GM18870 (cell line): ENCODE data around the gene ITPKC.
"Not testable (repeated sequence)": the region's sequence is repeated elsewhere in the genome, so short reads cannot be mapped to it uniquely, and the experiment has no call there.

Source experiments
- ATAC-seq: cut with Tn5 transposase; IDR thresholded peaks from one replicate; pipeline ENCODE4 v1.9.1; 2021; ENCODE audit warnings: moderate library complexity; ENCODE audit not compliant: unreplicated experiment

ITPKC gene

DNA sequence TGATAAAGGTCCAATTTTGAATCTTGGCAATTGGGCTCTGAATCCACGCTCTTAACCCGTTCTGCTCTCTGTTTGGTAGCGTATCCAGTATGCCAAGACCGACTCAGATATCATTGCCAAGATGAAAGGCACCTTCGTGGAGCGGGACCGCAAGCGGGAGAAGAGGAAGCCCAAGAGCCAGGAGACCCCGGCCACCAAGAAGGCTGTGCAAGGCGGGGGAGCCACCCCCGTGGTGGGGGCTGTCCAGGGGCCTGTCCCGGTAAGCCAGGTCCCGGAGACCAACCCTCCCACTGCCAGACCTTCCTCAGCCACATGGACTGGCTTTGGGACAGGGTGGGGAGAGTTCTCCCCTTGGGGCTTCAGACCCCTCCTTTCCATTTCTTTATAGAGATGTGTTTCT lies 42.4 kb downstream of the ITPKC start:
- ATAC-seq = no peak

DNA sequence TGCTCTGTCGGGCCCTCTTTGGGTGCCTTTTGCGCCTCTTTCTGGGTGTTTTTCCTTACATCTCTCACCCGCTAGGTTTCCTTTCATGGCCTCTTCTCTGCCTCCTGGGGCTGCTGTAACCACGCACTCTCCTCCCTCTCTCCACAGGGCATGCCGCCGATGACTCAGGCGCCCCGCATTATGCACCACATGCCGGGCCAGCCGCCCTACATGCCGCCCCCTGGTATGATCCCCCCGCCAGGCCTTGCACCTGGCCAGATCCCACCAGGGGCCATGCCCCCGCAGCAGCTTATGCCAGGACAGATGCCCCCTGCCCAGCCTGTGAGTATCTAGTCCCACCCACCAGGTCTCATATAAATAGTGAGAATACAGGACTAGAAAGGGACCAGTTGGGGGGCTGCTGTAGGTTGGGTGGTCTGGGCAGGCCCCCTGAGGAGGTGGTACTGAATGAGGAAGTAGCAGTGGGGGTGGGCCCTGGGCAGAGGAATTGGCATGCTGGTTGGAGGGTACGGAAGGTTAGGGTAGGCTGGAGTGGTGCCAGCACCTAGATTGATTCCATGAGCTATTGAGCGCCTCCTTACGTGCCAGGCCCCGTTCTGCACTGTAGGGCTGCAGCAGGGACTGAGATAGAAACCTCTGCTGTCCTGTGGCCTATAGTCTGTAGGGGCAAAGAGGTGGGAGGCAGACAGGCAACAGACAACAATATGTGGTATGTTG lies 46.0 kb downstream of the ITPKC start:
- no peak for ATAC-seq

DNA sequence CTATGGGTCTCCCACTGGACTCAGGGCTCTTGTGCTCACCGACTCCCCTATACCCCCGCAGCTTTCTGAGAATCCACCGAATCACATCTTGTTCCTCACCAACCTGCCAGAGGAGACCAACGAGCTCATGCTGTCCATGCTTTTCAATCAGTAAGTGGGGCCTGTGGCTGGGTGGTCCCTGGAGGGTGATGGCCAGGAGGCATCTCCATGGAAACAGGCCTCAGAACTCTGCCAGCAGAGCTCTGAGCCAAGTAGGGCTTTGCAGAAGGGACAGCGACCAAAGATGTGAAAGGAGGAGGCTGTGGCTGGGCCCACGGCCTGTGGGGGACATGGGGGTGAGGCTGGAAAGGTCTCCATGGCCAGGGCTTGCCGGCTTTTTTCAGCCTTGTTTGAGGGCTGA lies 46.6 kb downstream of the ITPKC start:
- ATAC-seq = no peak

DNA sequence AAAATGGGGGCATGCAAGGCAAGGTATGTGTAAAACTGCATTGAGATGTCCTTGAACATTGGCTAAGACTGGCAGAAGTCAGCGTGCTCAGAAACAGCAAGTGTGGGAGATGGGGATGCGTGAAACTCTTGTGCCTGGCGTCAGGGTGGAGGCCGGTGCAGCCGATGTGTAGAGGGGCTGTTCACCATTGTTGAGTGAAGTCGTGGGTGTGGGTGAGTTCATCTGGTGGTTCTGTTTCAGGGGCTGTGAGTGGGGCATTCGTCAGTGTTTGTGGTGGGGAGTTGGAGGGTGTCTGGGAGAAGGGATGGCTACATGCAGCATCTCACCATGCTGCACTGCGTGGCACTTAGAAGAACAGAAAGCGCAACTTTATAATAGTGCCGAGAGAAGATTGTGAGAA lies 47.1 kb downstream of the ITPKC start:
- no peak for ATAC-seq

DNA sequence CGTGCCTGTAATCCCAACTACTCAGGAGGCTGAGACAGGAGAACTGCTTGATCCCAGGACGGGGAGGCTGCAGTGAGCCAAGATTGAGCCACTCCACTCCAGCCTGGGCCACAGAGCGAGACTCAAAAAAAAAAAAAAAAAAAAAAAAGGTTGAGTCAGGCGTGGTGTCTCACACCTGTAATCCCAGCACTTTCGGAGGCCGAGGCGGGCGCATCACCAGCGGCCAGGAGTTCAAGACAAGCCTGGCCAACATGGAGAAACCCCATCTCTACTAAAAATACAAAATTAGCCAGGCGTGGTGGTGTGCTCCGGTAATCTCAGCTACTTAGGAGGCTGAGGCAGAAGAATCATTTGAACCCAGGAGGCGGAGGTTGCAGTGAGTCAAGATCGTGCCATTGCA lies 49.5 kb downstream of the ITPKC start:
- not testable (repeated sequence) for ATAC-seq

DNA sequence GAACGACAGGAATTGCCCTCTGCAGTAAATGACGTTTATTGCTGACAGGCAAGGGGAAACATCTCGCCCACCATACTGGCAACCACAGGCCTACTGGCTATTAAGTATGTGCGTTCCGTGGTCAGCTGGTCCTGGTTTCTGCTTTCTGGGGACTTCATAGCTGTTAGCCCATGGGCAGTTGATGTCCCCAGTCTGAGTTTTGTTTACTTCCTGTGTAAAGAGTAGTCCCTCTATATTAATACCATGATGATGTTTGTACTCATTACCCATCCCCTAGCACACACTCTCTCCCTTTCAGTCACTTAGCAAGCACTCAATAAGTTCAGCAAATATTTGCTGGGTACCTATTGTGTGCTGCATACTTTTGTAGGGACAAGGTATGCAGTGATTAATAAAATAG lies 52.0 kb downstream of the ITPKC start:
- no peak for ATAC-seq

DNA sequence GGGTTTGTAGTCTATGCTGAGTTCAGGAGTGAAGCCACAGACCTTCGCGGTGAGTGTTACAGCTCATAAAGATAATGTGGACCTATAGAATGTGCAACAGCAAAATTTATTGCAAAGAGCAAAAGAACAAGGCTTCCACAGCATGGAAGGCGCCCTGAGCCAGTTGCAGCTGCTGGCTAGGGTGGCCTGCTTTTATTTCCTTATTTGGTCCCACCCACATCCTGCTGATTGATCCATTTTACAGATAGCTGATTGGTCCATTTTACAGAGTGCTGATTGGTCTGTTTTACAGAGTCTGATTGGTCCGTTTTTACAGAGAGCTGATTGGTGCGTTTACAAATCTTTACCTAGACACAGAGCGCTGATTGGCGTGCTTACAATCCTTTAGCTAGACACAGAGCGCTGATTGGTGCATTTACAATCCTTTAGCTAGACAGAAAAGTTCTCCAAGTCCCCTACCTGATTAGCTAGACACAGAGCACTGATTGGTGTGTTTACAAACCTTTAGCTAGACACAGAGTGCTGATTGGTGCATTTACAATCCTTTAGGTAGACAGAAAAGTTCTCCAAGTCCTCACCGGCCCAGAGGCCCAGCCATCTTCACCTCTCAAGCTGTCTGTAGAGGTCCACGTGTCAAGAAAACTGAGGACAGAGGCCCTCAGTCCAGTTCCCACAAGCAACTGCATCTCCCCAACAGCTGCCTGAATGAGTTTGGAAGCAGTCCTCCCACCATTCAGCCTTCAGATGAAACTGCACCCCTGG lies 54.4 kb downstream of the ITPKC start:
- not testable (repeated sequence) for ATAC-seq

DNA sequence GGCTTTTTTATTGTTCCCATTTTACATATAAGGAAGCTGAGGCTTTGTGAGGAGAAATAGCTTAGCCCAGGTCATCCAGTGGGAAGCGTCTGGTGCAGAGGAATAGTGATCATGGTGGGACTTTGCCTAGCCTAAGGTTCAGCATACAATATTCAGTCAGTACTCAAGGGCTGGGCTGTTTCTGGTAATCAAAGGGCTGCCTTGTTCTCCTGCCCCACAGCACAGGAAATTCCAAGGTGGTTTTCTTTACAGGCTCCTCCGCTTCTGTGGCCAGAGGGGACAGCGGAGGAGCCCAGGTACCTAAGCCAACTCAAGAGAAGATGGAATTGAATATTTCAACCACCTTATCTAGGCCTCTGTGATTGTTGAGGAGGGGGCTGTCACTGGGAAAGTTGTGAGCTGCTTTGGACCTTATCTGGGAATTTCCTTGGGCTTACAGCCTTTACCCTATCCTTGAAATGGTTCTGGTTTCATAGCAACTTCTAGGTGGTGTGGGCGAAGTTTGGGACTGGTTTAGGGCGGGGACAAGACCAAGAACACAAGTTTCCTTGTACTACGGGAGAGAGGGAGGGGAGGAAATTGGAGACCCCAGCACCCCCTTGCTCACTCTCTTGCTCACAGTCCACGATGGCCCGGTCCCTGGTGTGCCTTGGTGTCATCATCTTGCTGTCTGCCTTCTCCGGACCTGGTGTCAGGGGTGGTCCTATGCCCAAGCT lies 58.2 kb downstream of the ITPKC start, which contains the start of gene MIA:
Gene MIA (plus strand): TSS at position 606 of the 716 bp plus-strand sequence. CDS start 22 bp downstream, at position 628.
- no peak for ATAC-seq

DNA sequence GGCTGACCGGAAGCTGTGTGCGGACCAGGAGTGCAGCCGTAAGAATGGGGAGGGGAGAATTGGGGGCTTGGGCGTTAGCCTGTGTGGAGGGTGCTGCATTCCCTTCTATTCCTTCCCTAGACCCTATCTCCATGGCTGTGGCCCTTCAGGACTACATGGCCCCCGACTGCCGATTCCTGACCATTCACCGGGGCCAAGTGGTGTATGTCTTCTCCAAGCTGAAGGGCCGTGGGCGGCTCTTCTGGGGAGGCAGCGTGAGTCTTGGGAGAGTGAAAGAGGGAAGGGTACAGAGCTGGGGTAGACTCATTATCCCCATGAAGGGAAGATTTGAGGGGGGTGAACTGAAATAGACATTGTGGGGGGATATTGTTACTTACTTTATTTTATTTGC lies 58.7 kb downstream of the ITPKC start:
- ATAC-seq = no peak

DNA sequence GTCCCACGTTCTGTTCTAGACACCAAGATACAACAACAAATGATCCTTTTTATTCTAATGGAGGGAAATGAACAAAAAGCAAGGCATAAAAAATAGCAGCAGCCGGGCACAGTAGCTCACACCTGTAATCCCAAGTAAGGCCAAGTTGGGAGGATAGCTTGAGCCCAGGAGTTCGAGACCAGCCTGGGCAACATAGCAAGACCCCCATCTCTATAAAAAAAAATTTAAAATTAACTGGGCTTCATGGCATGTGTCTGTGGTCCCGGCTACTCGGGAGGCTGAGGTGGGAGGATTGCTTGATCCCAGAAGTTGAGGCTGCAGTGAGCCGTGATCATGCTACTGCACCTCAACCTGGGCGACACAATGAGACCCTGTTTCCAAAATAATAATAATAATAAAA lies 59.5 kb downstream of the ITPKC start:
- ATAC-seq = no peak

DNA sequence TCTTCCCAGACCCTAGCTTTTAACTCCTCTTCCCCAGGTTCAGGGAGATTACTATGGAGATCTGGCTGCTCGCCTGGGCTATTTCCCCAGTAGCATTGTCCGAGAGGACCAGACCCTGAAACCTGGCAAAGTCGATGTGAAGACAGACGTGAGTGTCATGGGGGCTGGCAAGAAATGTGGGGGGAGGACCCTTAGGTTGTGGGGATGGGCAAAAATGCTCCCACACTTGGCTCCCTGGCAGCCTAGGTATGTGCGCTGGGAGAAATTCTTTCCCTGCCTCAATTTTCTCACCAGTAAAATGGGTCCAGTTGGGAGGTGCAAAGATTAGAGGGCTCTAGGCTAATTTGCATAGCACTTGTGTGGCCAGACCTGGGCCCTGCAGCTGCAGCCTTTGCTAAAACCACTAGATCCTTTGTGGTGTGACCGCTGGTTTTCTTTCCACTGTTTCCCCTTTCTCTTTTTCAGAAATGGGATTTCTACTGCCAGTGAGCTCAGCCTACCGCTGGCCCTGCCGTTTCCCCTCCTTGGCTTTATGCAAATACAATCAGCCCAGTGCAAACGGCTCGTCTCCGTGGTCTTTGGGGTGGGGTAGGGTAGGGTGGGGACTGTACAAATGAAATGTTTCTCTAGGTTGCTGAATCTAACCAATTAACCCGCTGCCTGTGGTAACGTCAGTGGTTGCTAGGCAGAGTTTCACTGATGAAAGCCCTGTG lies 60.2 kb downstream of the ITPKC start:
- ATAC-seq = peak; percentile 56

DNA sequence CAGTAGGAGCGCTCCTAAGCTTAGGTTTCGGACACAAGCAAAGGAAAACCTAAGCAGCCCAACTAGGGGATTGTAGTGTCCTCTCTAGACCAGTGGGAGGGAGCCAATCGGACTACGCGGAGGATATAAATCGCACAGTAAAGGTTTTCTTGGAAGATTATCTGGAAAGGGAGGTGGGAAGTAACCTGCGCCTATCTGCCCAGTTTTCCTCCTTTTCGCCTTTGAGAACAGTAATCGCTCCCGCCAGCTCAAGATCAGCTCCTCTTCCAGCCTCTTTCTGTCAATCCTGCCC lies 60.7 kb downstream of the ITPKC start:
- ATAC-seq = no peak

DNA sequence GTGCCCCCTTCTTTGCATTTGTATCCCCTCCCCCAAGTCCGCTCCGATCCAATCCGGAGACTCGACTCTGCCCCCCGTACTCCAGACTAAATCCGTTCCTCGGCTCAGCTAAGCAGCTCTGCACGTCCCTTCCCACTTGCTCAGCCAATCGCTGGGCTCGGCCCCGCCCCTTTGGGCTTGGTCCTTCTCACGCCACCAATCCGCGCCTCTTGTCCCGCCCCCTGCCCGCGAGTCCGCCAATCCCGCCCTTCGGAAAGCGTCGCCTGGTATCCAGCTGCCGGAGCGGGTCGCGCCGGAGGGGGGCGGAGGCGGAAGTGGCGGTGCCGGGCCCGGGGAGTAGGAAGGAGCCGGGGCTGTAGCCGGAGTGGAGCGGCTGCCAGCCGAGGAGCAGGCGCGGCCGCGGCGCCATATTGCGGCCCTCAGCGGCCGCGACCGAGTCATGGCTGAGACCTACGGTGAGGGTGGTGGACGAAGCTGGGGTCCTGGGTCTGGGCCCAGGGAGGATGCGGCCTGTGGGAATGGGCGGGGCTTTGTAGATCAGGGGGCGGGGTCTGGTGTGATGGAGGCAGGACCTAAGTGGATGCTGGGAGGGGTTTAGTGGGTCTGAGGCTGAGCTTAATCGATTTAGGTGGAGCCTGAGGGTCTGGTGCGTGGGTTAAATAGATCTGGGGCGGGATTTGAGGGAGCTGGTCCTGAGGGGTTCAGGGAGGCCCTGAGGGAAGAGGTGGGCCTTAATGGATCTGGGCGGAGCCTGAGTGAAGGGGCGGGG lies 61.2 kb downstream of the ITPKC start, which contains the start of gene RAB4B:
Gene RAB4B (plus strand): TSS at position 311 of the 769 bp plus-strand sequence. CDS start 129 bp downstream, at position 440.
- peak; percentile 41 for ATAC-seq

DNA sequence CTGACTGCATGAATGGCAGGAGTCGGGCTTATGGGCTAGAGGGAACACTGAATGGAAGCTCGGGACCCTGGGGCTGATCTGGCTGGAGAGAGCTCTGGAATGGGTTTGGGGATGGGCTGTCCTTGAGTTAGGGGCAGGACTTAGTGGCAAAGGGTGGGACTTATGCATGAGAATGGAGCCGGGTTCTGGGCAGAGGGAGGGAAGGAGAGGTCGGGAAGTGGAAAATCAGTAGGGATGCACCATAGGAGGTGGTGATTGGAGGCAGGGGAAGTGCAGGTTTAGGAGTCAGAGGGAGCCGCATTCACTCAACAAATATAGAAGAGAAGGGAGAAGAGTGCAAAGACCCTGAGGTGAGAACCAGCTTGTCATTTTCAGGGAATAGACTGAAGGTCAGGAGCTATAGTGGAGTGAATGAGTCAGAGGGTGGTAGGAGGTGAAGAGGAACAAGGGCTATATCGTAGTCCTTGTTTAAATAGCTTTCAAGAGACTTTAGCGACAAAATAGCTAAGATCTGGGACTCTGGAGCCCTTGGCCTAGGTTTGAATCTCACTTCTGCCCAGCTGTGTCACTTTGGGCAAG lies 61.9 kb downstream of the ITPKC start:
- ATAC-seq = no peak

DNA sequence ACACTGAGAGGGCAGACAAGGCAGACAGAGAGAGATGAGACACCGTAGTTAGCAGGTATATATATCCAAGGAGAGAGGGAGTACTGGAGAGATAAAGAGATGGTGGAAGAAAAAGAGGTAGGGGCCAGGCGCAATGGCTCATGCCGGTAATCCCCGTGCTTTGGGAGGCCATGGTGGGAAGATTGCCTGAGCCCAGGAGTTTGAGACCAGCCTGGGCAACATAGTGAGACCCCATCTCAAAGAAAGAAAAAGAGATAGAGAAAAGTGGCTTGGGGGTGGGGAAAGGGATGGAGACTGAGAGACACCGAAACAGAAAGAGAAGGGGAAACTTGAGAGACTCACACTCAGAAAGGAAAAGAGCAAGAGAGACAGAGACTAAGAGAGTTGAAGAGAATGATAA lies 63.7 kb downstream of the ITPKC start:
- no peak for ATAC-seq

DNA sequence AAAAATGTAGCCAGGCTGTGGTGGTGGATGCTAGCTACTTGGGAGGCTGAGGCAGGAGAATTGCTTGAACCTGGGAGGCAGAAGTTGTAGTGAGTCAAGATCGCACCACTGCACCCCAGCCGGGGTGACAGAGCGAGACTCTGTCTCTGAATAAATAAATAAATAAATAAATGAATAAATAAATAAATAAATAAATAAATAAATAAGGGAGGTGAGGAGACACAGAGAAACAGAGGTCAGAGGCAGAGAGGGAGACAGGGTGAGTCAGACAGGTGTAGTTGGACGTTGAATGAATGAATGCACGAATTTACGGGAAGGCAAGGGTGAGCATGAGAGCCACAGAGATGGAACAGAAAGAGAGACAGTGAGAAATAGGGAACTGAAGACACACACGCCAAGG lies 64.2 kb downstream of the ITPKC start:
- ATAC-seq = no peak

DNA sequence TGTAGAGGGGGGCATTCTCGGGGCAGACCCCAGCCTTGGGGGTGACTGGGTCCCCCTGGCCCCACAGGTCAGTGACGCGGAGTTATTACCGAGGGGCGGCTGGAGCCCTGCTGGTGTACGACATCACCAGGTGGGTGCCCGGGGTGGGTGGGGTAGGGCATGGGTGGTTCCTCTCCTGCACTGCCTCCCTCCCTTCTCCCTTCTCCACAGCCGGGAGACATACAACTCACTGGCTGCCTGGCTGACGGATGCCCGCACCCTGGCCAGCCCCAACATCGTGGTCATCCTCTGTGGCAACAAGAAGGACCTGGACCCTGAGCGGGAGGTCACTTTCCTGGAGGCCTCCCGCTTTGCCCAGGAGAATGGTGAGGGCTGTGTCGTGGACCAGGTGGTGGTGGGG lies 66.8 kb downstream of the ITPKC start:
- ATAC-seq = no peak

DNA sequence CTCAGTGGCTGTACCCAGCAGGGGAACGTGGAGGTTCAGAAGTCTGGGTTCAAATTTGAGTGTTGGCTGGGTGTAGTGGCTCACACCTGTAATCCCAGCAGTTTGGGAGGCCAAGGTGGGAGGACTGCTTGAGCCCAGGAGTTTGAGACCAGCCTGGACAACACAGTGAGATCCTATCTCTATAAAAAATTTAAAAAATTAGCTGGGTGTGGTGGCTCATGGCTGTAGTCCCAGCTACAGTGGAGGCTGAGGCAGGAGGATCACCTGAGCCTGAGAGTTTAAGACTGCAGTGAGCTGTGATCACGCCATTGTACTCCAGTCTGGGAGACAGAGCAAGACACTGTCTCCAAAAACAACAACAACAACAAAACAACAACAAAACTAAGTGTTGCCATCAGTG lies 67.2 kb downstream of the ITPKC start:
- ATAC-seq = not testable (repeated sequence)

DNA sequence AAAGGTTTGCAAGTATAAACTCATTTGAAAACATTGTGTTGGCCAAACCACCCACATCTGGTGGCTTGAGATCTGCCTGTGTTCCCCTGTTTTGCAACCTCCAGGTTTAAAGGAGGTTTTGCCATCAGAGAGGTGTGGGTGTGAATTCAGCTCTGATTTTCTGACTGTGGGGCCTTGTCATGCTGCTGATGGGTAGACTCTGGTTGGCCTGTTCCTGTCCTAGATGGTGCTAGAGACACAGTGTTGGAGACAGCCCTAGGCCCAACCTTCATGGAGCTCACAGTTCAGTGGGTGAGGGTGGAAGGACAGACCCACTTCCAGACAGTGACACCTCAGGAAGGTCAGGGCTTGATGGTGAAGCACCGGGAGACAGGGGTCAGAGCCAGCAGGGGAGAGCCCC lies 68.6 kb downstream of the ITPKC start:
- no peak for ATAC-seq
